Transverse colon (tissue), 4 donors: ENCODE measurements around the gene CCDC177.

Experiments
- CTCF ChIP-seq, 5 experiments: fragments of 200-600 bp in 3 of 5; fragments of 450-650 bp in 2 of 5; sonication (generic) in 3 of 5; IDR thresholded peaks; 1 replicate in 2 of 5; 2 replicates in 3 of 5; pipeline ENCODE4 v1.5.1; 2016 to 2017; ENCODE audit warnings: antibody characterized with exemption in 5 of 5, inconsistent platforms in 3 of 5, mild to moderate bottlenecking in 2 of 5, moderate library complexity in 1 of 5
- POLR2AphosphoS5 ChIP-seq, 3 donors: sonication (generic); formaldehyde crosslinking; IDR thresholded peaks; one replicate each; pipeline ENCODE4 v1.6.1; 2016; ENCODE audit warnings: antibody characterized with exemption in 3 of 3

GRCh38 chr14:69543341-69544115 lies 31.1 kb downstream of the CCDC177 start:
- TF ChIP-seq CTCF (IDR thresholded peaks at IDR 0.05) = no peak
- no peak for TF ChIP-seq POLR2AphosphoS5 (IDR thresholded peaks at IDR 0.05)
